Stimulated activated CD4-positive, alpha-beta T cell treated with anti-CD3 and anti-CD28 coated beads, Interleukin-1b, Interleukin-23, amount 100 ng/mL, for 1 hour (primary cell): ENCODE data around the gene CEP131.
"Not testable (repeated sequence)": the region's sequence is repeated elsewhere in the genome, so short reads cannot be mapped to it uniquely, and the experiment has no call there.

Source experiments
- DNase-seq, 2 donors: peaks; one replicate each; pipeline ENCODE4 v3.0.0-alpha.2; 2020; ENCODE audit warnings: low read depth in 2 of 2

Gene CEP131

GRCh38 chr17:81238815-81239713 is 16.3 kb upstream of the CEP131 start, which contains the start of the genes NDUFAF8 and TEPSIN:
NDUFAF8 (plus strand) TSS chr17:81239318; CDS start chr17:81239364, 46 bp downstream.
TEPSIN (minus strand) TSS chr17:81239055; CDS start chr17:81239033, 22 bp downstream.
- DNase-seq, result peak; percentile 80 to 88

- no peak for DNase-seq
Measured at GRCh38 chr17:81238490-81238814, 15.7 kb upstream of the CEP131 start.

GRCh38 chr17:81237591-81238489 is 15.1 kb upstream of the CEP131 start:
- no peak for DNase-seq

GRCh38 chr17:81236784-81237183 is 14.0 kb upstream of the CEP131 start:
- no peak for DNase-seq

- DNase-seq, result no peak
Measured at GRCh38 chr17:81235822-81236740, 13.3 kb upstream of the CEP131 start.

- DNase-seq, result no peak
Measured at GRCh38 chr17:81234940-81235821, 12.4 kb upstream of the CEP131 start.

GRCh38 chr17:81234506-81234855 is 11.7 kb upstream of the CEP131 start:
- no peak for DNase-seq

GRCh38 chr17:81233811-81234505 is 11.2 kb upstream of the CEP131 start:
- no peak for DNase-seq

GRCh38 chr17:81233316-81233715 is 10.6 kb upstream of the CEP131 start:
- no peak for DNase-seq

- no peak for DNase-seq
Measured at GRCh38 chr17:81232616-81233241, 10.0 kb upstream of the CEP131 start.

GRCh38 chr17:81231766-81232581 is 9.2 kb upstream of the CEP131 start:
- DNase-seq, result no peak

- DNase-seq, result no peak
Measured at GRCh38 chr17:81231121-81231645, 8.4 kb upstream of the CEP131 start.

GRCh38 chr17:81230043-81230820 is 7.5 kb upstream of the CEP131 start:
- no peak for DNase-seq

GRCh38 chr17:81229666-81229920 is 6.8 kb upstream of the CEP131 start:
- DNase-seq, result no peak

GRCh38 chr17:81228834-81229665 is 6.3 kb upstream of the CEP131 start:
- no peak for DNase-seq

GRCh38 chr17:81228420-81228819 is 5.7 kb upstream of the CEP131 start:
- DNase-seq, result no peak

- DNase-seq, result not testable (repeated sequence)
Measured at GRCh38 chr17:81227630-81228029, 4.9 kb upstream of the CEP131 start.
